GM12878 (cell line): ENCODE measurements around the gene PKP2. TPM values are rescaled to one million over a fixed set of nuclear protein-coding genes. Genes with fewer than 3 reads are reported as not detected.

Experiments
- ATAC-seq: fragments of 200-7000 bp; cut with Tn5 transposase; 3 replicates; pipeline ENCODE4 v1.9.1; 2020; ENCODE audit warnings: mild to moderate bottlenecking, moderate library complexity
- BruUV-seq: library from RNA; stranded (reverse); fragments of 400-500 nt; replicated peaks from 2 replicates; lab custom pipeline; 2021; lab: Mats Ljungman, UMichigan
- CTCF ChIA-PET: fragments of 300-600 bp; sonication (Branson Sonifier 250); formaldehyde crosslinking; extraction: SDS; loops from one replicate; lab custom pipeline; 2021; ENCODE audit warnings: inconsistent platforms; lab: Yijun Ruan, JAX
- POLR2A ChIA-PET: fragments of 350-600 bp; formaldehyde crosslinking; extraction: SDS; loops from one replicate; lab custom pipeline; 2021; ENCODE audit warnings: inconsistent platforms; lab: Charles Lee
- RAD21 ChIA-PET: fragments of 300-600 bp; sonication (Branson Sonifier 250); formaldehyde crosslinking; loops from one replicate; lab custom pipeline; 2023; ENCODE audit warnings: antibody characterized with exemption; ENCODE audit not compliant: unreplicated experiment; lab: Charles Lee
- SMC1A ChIA-PET: fragments of 300-600 bp; sonication (Branson Sonifier 250); formaldehyde crosslinking; loops from one replicate; lab custom pipeline; 2023; ENCODE audit not compliant: unreplicated experiment, uncharacterized antibody; lab: Charles Lee
- DNase-seq: peaks from one replicate; pipeline ENCODE4 v3.0.0-alpha.2; 2011; ENCODE audit warnings: low read depth, low spot score
- FAIRE-seq: peaks from 3 replicates; lab custom pipeline; 2011; peaks lifted over from hg19 to GRCh38; lab: Jason Lieb, UNC
- H2AFZ ChIP-seq: 2 replicates; pipeline ENCODE4 v1.6.0; 2011; ENCODE audit warnings: low read depth, low read length, control low read depth; ENCODE audit not compliant: control insufficient read depth
- H3K27ac ChIP-seq: 2 replicates; pipeline ENCODE4 v1.5.1; 2011; ENCODE audit warnings: control low read depth; ENCODE audit not compliant: control insufficient read depth, insufficient read depth
- H3K27me3 ChIP-seq, 2 experiments: replicated peaks in 1 of 2; 2 replicates each; pipeline versions ENCODE4 v1.6.0 to v1.6.1; 2011; ENCODE audit warnings: low read length in 1 of 2; ENCODE audit not compliant: control insufficient read depth in 2 of 2, insufficient read depth in 2 of 2
- H3K36me3 ChIP-seq, 2 experiments: 2 replicates each; pipeline ENCODE4 v1.5.1; 2011; ENCODE audit warnings: low read length in 1 of 2; ENCODE audit not compliant: control insufficient read depth in 2 of 2, insufficient read depth in 2 of 2
- H3K4me1 ChIP-seq: 2 replicates; pipeline ENCODE4 v1.6.1; 2011; ENCODE audit warnings: mild to moderate bottlenecking, low read length, moderate library complexity, mixed read lengths; ENCODE audit not compliant: control insufficient read depth, insufficient read depth
- H3K4me2 ChIP-seq: 2 replicates; pipeline ENCODE4 v1.6.0; 2011; ENCODE audit warnings: control low read depth; ENCODE audit not compliant: control insufficient read depth, insufficient read depth
- H3K4me3 ChIP-seq: fragments of 200-600 bp; sonication (generic); 2 replicates; pipeline ENCODE4 v1.5.1; 2016
- H3K79me2 ChIP-seq: 2 replicates; pipeline ENCODE4 v1.6.0; 2011; ENCODE audit warnings: low read length; ENCODE audit not compliant: control insufficient read depth, insufficient read depth
- H3K9ac ChIP-seq: 2 replicates; pipeline ENCODE4 v1.8.0; 2011; ENCODE audit warnings: low read length, control low read depth, mixed read lengths; ENCODE audit not compliant: control insufficient read depth, insufficient read depth
- H3K9me3 ChIP-seq: replicated peaks from 3 replicates; pipeline ENCODE4 v1.5.1; 2011; ENCODE audit warnings: mild to moderate bottlenecking, low read length; ENCODE audit not compliant: control insufficient read depth, insufficient read depth
- H4K20me1 ChIP-seq: 2 replicates; pipeline ENCODE4 v1.6.0; 2011; ENCODE audit not compliant: control insufficient read depth, insufficient read depth
- CEBPZ ChIP-seq: fragments of 150-350 bp; IDR thresholded peaks from 2 replicates; pipeline ENCODE4 v1.6.1; 2016; ENCODE audit warnings: low read depth, low read length
- EED ChIP-seq: sonication (generic); IDR thresholded peaks from 2 replicates; pipeline ENCODE4 v1.6.1; 2016; ENCODE audit warnings: antibody characterized with exemption, low read depth
- MYB ChIP-seq: fragments of 150-350 bp; IDR thresholded peaks from 2 replicates; pipeline ENCODE4 v1.6.1; 2014; ENCODE audit warnings: mild to moderate bottlenecking, low read depth, low read length, borderline replicate concordance
- ZNF207 ChIP-seq: fragments of 450-650 bp; IDR thresholded peaks from 2 replicates; pipeline ENCODE4 v1.6.1; 2014; ENCODE audit warnings: antibody characterized with exemption, mild to moderate bottlenecking, borderline replicate concordance
- WGBS: methylation state at CpG from one replicate; pipeline ENCODE4 v1.1.6; 2016; ENCODE audit warnings: low lambda C conversion rate; ENCODE audit not compliant: insufficient replicate concordance, insufficient coverage; ENCODE audit errors: missing lambda C conversion rate; 5-methylcytosine and 5-hydroxymethylcytosine counted together
- in situ Hi-C: fragments of 300-500 bp; cut with MboI; formaldehyde crosslinking; loops from 9 replicates; pipeline ENCODE4 v1.14.3; 2018; ENCODE audit warnings: mixed read lengths
- intact Hi-C: fragments of 100-400 bp; cut with micrococcal nuclease; formaldehyde crosslinking; loops from one replicate; pipeline ENCODE4 v1.14.2; 2022; ENCODE audit not compliant: unreplicated experiment
- polyA plus RNA-seq, 11 experiments: library from polyadenylated mRNA; depleted of rRNA in 4 of 11; unstranded in 6 of 11; stranded (reverse) in 5 of 11; fragments of >200 nt; fragmentation: Nextera tagmentation in 4 of 11; fragmentation: Illumina TruSeq in 1 of 11; extraction: Ambion mirVana in 4 of 11; extraction: Trizol in 1 of 11; gene quantifications; 1 replicate in 1 of 11; 2 replicates in 10 of 11; pipeline versions ENCODE4 v1.2.1 to v1.2.3, GENCODE V29; 2011 to 2016; ENCODE audit warnings: inconsistent platforms in 2 of 11, missing spikeins in 2 of 11, low read depth in 1 of 11
- total RNA-seq, 4 experiments: library from RNA; depleted of rRNA in 3 of 4; stranded (reverse); fragments of >200 nt in 3 of 4; fragmentation: Illumina TruSeq in 1 of 4; extraction: Trizol in 1 of 4; gene quantifications; 2 replicates each; pipeline versions ENCODE4 v1.2.1 to v1.2.3, GENCODE V29; 2013 to 2021
- TF ChIP-seq, protein P1 (sequence below): fragments of 450-650 bp; IDR thresholded peaks from 2 replicates; pipeline ENCODE4 v1.6.1; 2016; ENCODE audit warnings: mild to moderate bottlenecking

PKP2 gene
- total and polyA plus RNA-seq, 10 of the 15 experiments (the other 5 are each of a cell fraction or from before 2014, with no cell fraction given) = 0.02 to 4.1 (median 0.07) TPM; not detected in 4

DNA sequence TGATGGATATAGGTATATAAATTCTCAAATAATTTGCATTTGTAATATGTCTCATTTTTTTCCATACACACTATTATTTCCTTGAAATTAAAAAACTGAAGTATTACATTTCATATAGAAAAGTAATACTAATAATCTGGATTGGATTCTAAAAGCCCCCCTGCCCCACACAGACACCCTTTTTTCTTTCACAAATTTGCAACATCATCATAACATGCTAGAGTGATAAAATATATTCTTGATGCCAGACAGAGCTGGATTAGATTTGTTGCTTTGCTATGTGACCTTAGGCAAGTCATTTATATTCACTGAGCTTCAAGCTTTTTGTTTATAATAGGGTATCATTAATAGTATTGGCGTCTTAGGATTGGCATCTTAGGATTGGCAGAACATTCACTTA lies 6.7 kb upstream of the PKP2 start:
- Histone ChIP-seq H3K79me2 (no peaks in the 10 kb centered on the region), H3K4me1 (peaks cover 8% of the 10 kb centered on the region; the same call in 1 of the 2 replicates), H2AFZ (no peak overlapping the region), H3K27me3 (no peaks in the 10 kb centered on the region; a peak in 1 of 4 replicates), H3K36me3 (no peaks in the 10 kb centered on the region), H4K20me1 (no peaks in the 10 kb centered on the region), H3K9ac (no peak overlapping the region), H3K4me2 (no peak overlapping the region), H3K4me3 (no peak overlapping the region), H3K27ac (no peak overlapping the region), H3K9me3 (peaks cover 3% of the 10 kb centered on the region; the same call in 1 of the 3 replicates)
- no peak for DNase-seq
- no TSS peak for BruUV-seq
- ATAC-seq = no peak
- TF ChIP-seq ZNF207 (no peak), EED (no peak), CEBPZ (no peak), MYB (no peak)
- TF ChIP-seq, protein P1, sequence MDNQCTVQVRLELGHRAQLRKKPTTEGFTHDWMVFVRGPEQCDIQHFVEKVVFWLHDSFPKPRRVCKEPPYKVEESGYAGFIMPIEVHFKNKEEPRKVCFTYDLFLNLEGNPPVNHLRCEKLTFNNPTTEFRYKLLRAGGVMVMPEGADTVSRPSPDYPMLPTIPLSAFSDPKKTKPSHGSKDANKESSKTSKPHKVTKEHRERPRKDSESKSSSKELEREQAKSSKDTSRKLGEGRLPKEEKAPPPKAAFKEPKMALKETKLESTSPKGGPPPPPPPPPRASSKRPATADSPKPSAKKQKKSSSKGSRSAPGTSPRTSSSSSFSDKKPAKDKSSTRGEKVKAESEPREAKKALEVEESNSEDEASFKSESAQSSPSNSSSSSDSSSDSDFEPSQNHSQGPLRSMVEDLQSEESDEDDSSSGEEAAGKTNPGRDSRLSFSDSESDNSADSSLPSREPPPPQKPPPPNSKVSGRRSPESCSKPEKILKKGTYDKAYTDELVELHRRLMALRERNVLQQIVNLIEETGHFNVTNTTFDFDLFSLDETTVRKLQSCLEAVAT = no peak
- ChIA-PET POLR2A (no interaction called here), SMC1A (interaction anchor here (0.7 kb wide), 1 partner anchor 448 kb away, joined by 3 read pairs; no protein-coding TSS in a partner anchor), CTCF (interaction anchor here (0.8 to 1.0 kb wide), 2 partner anchors 148 to 149 kb away, joined by 3 read pairs; partner anchors contain the start of gene YARS2), RAD21 (no interaction called here)
- intact Hi-C loops = loop anchor here (10.0 kb wide), 1 partner anchor 229 kb away; the partner anchor contains the start of gene DNM1L
- no peak for FAIRE-seq
- WGBS = 41% methylated on average over 1 of the region's 1 CpG
- in situ Hi-C loops = loop anchor here (25.0 kb wide), 1 partner anchor 1241 kb away; the partner anchor contains the start of gene ETFBKMT
